Cardiac muscle cell (in vitro differentiated cells and primary cell): ENCODE measurements around the gene MARCHF9. TPM values are rescaled to one million over a fixed set of nuclear protein-coding genes. Genes with fewer than 3 reads are reported as not detected.

Experiments used
- DNase-seq, 2 donors: peaks; one replicate each; pipeline versions ENCODE4 v3.0.0 to v3.0.0-alpha.2; 2010 to 2017; ENCODE audit warnings: low read depth in 1 of 2, low spot score in 1 of 2
- H3K27ac ChIP-seq: fragments of 200-600 bp; sonication (generic); 2 replicates; pipeline ENCODE4 v1.5.1; 2016
- H3K27me3 ChIP-seq: fragments of 200-600 bp; sonication (generic); 2 replicates; pipeline ENCODE4 v1.6.0; 2016; ENCODE audit warnings: control low read depth
- H3K36me3 ChIP-seq: fragments of 200-600 bp; sonication (generic); 2 replicates; pipeline ENCODE4 v1.5.1; 2016; ENCODE audit warnings: control low read depth
- H3K4me1 ChIP-seq: fragments of 200-600 bp; sonication (generic); 2 replicates; pipeline ENCODE4 v1.8.1; 2017; ENCODE audit warnings: low read depth, mild to moderate bottlenecking, mixed run types
- H3K4me3 ChIP-seq: fragments of 200-600 bp; sonication (generic); 2 replicates; pipeline ENCODE4 v1.5.1; 2016; ENCODE audit warnings: mild to moderate bottlenecking
- H3K9me3 ChIP-seq: fragments of 200-600 bp; sonication (generic); 2 replicates; pipeline ENCODE4 v1.5.1; 2017; ENCODE audit warnings: low read depth, mild to moderate bottlenecking, control low read depth
- CTCF ChIP-seq: IDR thresholded peaks from 2 replicates; pipeline ENCODE4 v1.5.1; 2012; ENCODE audit warnings: low read depth, mild to moderate bottlenecking, low read length
- polyA plus RNA-seq: library from polyadenylated mRNA; unstranded; fragments of >200 nt; fragmentation: Nextera tagmentation; extraction: Ambion mirVana; gene quantifications from 2 replicates; pipeline ENCODE4 v1.2.1, GENCODE V29; 2016
- total RNA-seq: library from RNA; depleted of rRNA; stranded (reverse); fragments of >200 nt; gene quantifications from 2 replicates; pipeline ENCODE4 v1.2.3, GENCODE V29; 2016

MARCHF9 gene
- total and polyA plus RNA-seq, 2 experiments from 2014 or later, result 9.0 to 21.9 TPM

- H3K27me3 ChIP-seq, result no peaks in the 10 kb centered on the region
- H3K9me3 ChIP-seq, result no peaks in the 10 kb centered on the region
- no peak overlapping the region for H3K27ac ChIP-seq
- TF ChIP-seq CTCF, result no peak
- H3K4me3 ChIP-seq, result no peak overlapping the region
- peaks cover 30% of the 10 kb centered on the region for H3K36me3 ChIP-seq
- no peak for DNase-seq
- H3K4me1 ChIP-seq, result peaks cover 4% of the 10 kb centered on the region
These were observed 5.8 kb upstream of the MARCHF9 start for GRCh38 chr12:57749061-57749460.

GRCh38 chr12:57750561-57751431 is 4.1 kb upstream of the MARCHF9 start:
- Histone ChIP-seq H3K4me3 (peak overlapping the region; percentile 64), H3K27me3 (peaks cover 2% of the 10 kb centered on the region), H3K36me3 (peaks cover 30% of the 10 kb centered on the region), H3K4me1 (peaks cover 4% of the 10 kb centered on the region), H3K9me3 (no peaks in the 10 kb centered on the region), H3K27ac (no peak overlapping the region)
- TF ChIP-seq CTCF, result no peak
- DNase-seq, result no peak

GRCh38 chr12:57751432-57751787 is 3.5 kb upstream of the MARCHF9 start:
- TF ChIP-seq CTCF, result no peak
- peak overlapping the region; percentile 87 for H3K27ac ChIP-seq

GRCh38 chr12:57751788-57752667 is 2.9 kb upstream of the MARCHF9 start, which contains the start of gene CDK4:
Gene CDK4, minus strand, starts transcription at chr12:57752310. Its CDS starts 593 bp downstream, at chr12:57751717.
- peak; percentile 99 to 100 for DNase-seq
- TF ChIP-seq CTCF, result no peak
- Histone ChIP-seq H3K27me3 (peaks cover 14% of the 10 kb centered on the region), H3K4me1 (peaks cover 12% of the 10 kb centered on the region), H3K36me3 (peaks cover 22% of the 10 kb centered on the region), H3K9me3 (no peaks in the 10 kb centered on the region), H3K27ac (peak within 1 kb of the TSS; percentile 87), H3K4me3 (peak within 1 kb of the TSS; percentile 64)

More at GRCh38 chr12:57751432-57751787, 3.5 kb upstream of the MARCHF9 start:
- no peaks in the 10 kb centered on the region for H3K9me3 ChIP-seq
- DNase-seq, result no peak
- H3K4me3 ChIP-seq, result peak overlapping the region; percentile 64
- peaks cover 8% of the 10 kb centered on the region for H3K27me3 ChIP-seq
- H3K36me3 ChIP-seq, result peaks cover 28% of the 10 kb centered on the region
- H3K4me1 ChIP-seq, result peaks cover 8% of the 10 kb centered on the region

- H3K4me3 ChIP-seq, result peak overlapping the region; percentile 3
- TF ChIP-seq CTCF, result no peak
- peaks cover 18% of the 10 kb centered on the region for H3K36me3 ChIP-seq
- H3K4me1 ChIP-seq, result peaks cover 12% of the 10 kb centered on the region
- peaks cover 15% of the 10 kb centered on the region for H3K27me3 ChIP-seq
- H3K27ac ChIP-seq, result no peak overlapping the region
- H3K9me3 ChIP-seq, result no peaks in the 10 kb centered on the region
- DNase-seq, result no peak
These were observed 2.3 kb upstream of the MARCHF9 start for GRCh38 chr12:57752668-57753000.
